Measurements from ENCODE around the gene SYCP2.
"Not testable (repeated sequence)": the region's sequence is repeated elsewhere in the genome, so short reads cannot be mapped to it uniquely, and the experiment has no call there.

GRCh38 chr20:59890035-59890434 lies 43.4 kb downstream of the SYCP2 start:
- TF ChIP-seq CTCF (IDR thresholded peaks at IDR 0.05; ENCODE audit: low read length); EZH2 (IDR thresholded peaks at IDR 0.05; ENCODE audit: borderline replicate concordance, low read length): not testable (repeated sequence)
